ENCODE data around the gene RPGRIP1L. TPM values are rescaled to one million over a fixed set of nuclear protein-coding genes. Genes with fewer than 3 reads are reported as not detected.

The RPGRIP1L gene
- total and polyA plus RNA-seq, 2 of the 8 experiments (the other 6 are each of a cell fraction or from before 2014, with no cell fraction given), result 4.0 to 13.7 TPM

GRCh38 chr16:53563426-53563825, 140.2 kb downstream of the RPGRIP1L start:
- H3K9ac ChIP-seq (replicated peaks in 1 of 4; ENCODE audit: extremely low read depth in 1 of 4, low read depth in 3 of 4, low read length in 3 of 4), result no peak overlapping the region
- FAIRE-seq (no peak), DNase-seq (ENCODE audit: low read depth in 1 of 2, low spot score in 2 of 2) (no peak)
- H3K23ac ChIP-seq (ENCODE audit: insufficient read length), result no peak overlapping the region
- no peak overlapping the region for H3K27ac ChIP-seq (ENCODE audit: low read depth, low read length)
- H3K18ac ChIP-seq (ENCODE audit: extremely low read depth, low read length), result no peak overlapping the region
- no peaks in the 10 kb centered on the region for H3K27me3 ChIP-seq (replicated peaks in 1 of 4; ENCODE audit: control insufficient read depth in 3 of 4, extremely low read depth in 1 of 4, insufficient read depth in 3 of 4, low read length in 3 of 4)
- no peak overlapping the region for H2BK20ac ChIP-seq (ENCODE audit: low read length)
- 0 out of 2 replicates have a peak overlapping the region, but pooled peaks have one; percentile 93 for H2BK12ac ChIP-seq (ENCODE audit: low read depth, low read length)
- ChIA-PET CTCF (ENCODE audit: partially characterized antibody) (interaction anchor here (1.6 kb wide), 1 partner anchor 13 kb away, joined by 3 read pairs; no protein-coding TSS in a partner anchor), POLR2A (ENCODE audit: partially characterized antibody) (no interaction called here)
- peak overlapping the region; percentile 25 for H2BK120ac ChIP-seq (replicated peaks; ENCODE audit: low read depth, low read length)
- H3K23me2 ChIP-seq (ENCODE audit: low read depth, low read length), result no peaks in the 10 kb centered on the region
- H4K8ac ChIP-seq (ENCODE audit: extremely low read depth, insufficient read depth, low read length), result no peak overlapping the region
- no peaks in the 10 kb centered on the region for H3K79me1 ChIP-seq (ENCODE audit: low read depth, low read length)
- H2AFZ ChIP-seq (ENCODE audit: low read length), result no peak overlapping the region
- no peak overlapping the region for H4K91ac ChIP-seq (replicated peaks; ENCODE audit: insufficient read length, low read length)
- peaks cover 4 to 10% (median 6%) of the 10 kb centered on the region in 4 experiments for H3K4me1 ChIP-seq (replicated peaks in 1 of 4; ENCODE audit: control insufficient read depth in 3 of 4, insufficient read depth in 4 of 4, low read length in 3 of 4)
- H4K20me1 ChIP-seq (replicated peaks in 1 of 2; ENCODE audit: control insufficient read depth in 1 of 2, insufficient read depth in 2 of 2, low read length in 2 of 2), result no peaks in the 10 kb centered on the region
- 0 out of 2 replicates have a peak overlapping the region, but pooled peaks have one; percentile 0 for H2BK5ac ChIP-seq (ENCODE audit: low read depth, low read length)
- no peaks in the 10 kb centered on the region for H3K36me3 ChIP-seq (ENCODE audit: control insufficient read depth in 2 of 4, insufficient read depth in 4 of 4, low read length in 3 of 4)
- no peak overlapping the region for H3K56ac ChIP-seq (replicated peaks; ENCODE audit: insufficient read length, low read depth, low read length)
- H2BK15ac ChIP-seq (ENCODE audit: low read length), result no peak overlapping the region
- H3K79me2 ChIP-seq (ENCODE audit: control insufficient read depth in 1 of 2, insufficient read depth in 2 of 2, low read length in 2 of 2), result no peaks in the 10 kb centered on the region
- no peak overlapping the region for H3K4ac ChIP-seq (replicated peaks; ENCODE audit: insufficient read length, low read depth, low read length)
- H3K14ac ChIP-seq (ENCODE audit: insufficient read length), result no peak overlapping the region
- no peak overlapping the region for H3K4me3 ChIP-seq (ENCODE audit: extremely low read depth in 1 of 4, insufficient read depth in 2 of 4, low read depth in 3 of 4, low read length in 4 of 4)
- no peak overlapping the region for H3K4me2 ChIP-seq (ENCODE audit: insufficient read depth in 1 of 2, low read depth in 2 of 2, low read length in 2 of 2)
- 78% methylated on average over 4 of the region's 4 CpGs; no CpG with 5 or more reads in 1 of the 2 experiments for WGBS, 2 experiments (ENCODE audit: extremely low coverage in 1 of 2, insufficient coverage in 1 of 2, insufficient read length in 1 of 2, insufficient replicate concordance in 2 of 2, low coverage in 1 of 2, low lambda C conversion rate in 2 of 2, missing lambda C conversion rate in 1 of 2)
- H4K5ac ChIP-seq (ENCODE audit: insufficient read length, low read depth, low read length), result no peak overlapping the region
- peak overlapping the region; percentile 76; the same call in 1 of the 2 replicates for H2AK5ac ChIP-seq (ENCODE audit: low read depth, low read length)
- peaks cover 0 to 5% of the 10 kb centered on the region in 2 experiments; a peak in 1 of 4 replicates for H3K9me3 ChIP-seq (ENCODE audit: insufficient read depth in 2 of 2, low read depth in 1 of 2, low read length in 1 of 2)
- TF ChIP-seq NRF1 (IDR thresholded peaks at IDR 0.05; ENCODE audit: low read depth, low read length) (no peak), CHD2 (IDR thresholded peaks at IDR 0.05; ENCODE audit: low read length) (no peak), EGR1 (IDR thresholded peaks at IDR 0.05; ENCODE audit: borderline replicate concordance, low read depth, low read length) (no peak), RXRA (IDR thresholded peaks at IDR 0.05; ENCODE audit: insufficient read depth, low read depth, low read length) (no peak), BCL11A (IDR thresholded peaks at IDR 0.05; ENCODE audit: low read depth in 2 of 2, low read length in 2 of 2) (no peak)

Data from H1 (cell line).